Jurkat, Clone E6-1 (cell line): ENCODE measurements around the gene RBCK1.

Experiments
- DNase-seq: peaks from one replicate; pipeline ENCODE4 v3.0.0-alpha.2; 2011; ENCODE audit warnings: low read depth, low spot score
- H3K4me3 ChIP-seq: 2 replicates; pipeline ENCODE4 v1.5.1; 2011; ENCODE audit warnings: mild to moderate bottlenecking, low read length, control low read depth, moderate library complexity

RBCK1 gene

DNA sequence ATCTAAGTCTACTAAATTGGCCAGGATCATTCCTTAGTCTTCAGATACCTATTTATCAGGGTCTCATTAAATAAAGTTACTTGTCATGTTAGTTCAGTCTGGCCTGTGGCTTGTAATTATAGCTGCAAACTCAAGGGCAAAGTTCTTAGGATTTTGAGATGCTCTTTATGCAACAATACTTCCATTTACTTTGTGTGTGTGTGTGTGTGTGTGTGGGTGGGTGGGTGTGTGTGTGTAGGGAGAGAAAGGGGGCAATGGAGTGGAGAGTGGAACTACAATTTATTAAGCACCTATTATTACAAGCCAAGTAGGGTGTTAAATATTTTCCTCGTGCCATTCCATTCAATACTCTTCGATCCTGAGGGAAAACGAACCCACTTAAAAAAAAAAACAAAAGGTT, 71.9 kb downstream of the RBCK1 start:
- no peak for DNase-seq

DNA sequence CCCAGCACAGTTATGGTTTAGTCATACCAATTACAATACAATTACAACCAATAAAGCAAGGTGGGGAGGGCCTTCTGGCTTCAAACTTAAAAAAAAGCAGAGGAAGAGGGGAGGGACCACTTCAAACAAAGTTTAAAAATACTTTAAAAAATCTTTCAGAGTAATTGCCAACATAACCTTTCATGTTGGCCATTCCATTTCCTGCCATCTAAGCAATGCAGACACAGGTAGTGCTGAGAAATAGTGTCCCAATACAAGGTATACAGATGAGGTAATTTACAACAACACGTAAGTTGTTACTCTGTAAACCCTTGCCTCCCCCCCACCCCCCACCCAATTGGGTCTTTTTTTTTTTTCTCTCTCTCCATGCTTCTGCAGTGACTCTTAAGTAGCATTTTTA, 73.1 kb downstream of the RBCK1 start:
- DNase-seq: peak; percentile 63
- H3K4me3 ChIP-seq: no peak overlapping the region

More for the DNA sequence above, 71.9 kb downstream of the RBCK1 start:
- no peak overlapping the region for H3K4me3 ChIP-seq
